Activated T-cell treated with anti-CD3 and anti-CD28 coated beads for 48 hours (primary cell): Measurements from ENCODE around the gene RAVER1.
"Not testable (repeated sequence)": the region's sequence is repeated elsewhere in the genome, so short reads cannot be mapped to it uniquely, and the experiment has no call there.

Experiments used
- DNase-seq: peaks from one replicate; pipeline ENCODE4 v3.0.0-alpha.2; 2020; ENCODE audit warnings: low read depth

RAVER1 gene

GRCh38 chr19:10344780-10345179 is 11.5 kb upstream of the RAVER1 start:
- DNase-seq, result no peak

- DNase-seq, result no peak
Measured at GRCh38 chr19:10343495-10343894, 10.2 kb upstream of the RAVER1 start.

- DNase-seq, result no peak
Measured at GRCh38 chr19:10339977-10340376, 6.6 kb upstream of the RAVER1 start.

DNA sequence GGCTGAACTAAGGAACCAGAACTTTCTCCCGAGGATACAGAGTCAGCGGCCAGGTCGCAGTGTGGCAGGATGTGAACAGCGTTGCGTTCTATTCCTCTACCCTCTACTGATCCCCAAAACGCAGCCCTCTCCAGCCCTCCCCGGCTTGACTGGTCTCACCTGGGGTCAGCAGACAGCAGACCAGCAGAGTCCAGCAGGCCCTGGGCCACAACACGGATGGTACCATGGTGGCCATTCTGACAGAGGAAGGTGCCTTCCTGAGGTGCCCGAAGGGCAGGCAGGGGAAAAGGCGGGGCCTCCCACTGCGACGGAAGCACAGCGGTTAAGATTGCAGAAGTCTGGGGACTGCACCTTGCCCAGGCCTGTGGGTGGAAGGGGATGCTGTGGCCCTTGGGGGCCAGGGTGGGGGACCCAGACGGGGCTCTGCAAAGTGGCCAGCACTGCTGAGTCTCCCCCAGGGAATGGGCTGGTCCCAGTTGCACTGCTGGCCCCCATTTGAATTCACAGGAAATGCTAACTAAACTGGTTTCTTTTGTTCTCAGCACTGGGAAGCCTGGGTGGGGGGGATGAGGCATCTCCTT is 6.1 kb upstream of the RAVER1 start, which contains the start of gene ICAM3:
Gene ICAM3 (minus strand): TSS at position 245 of the 581 bp plus-strand sequence. CDS start 10 bp downstream, at position 235.
- peak; percentile 68 for DNase-seq

DNA sequence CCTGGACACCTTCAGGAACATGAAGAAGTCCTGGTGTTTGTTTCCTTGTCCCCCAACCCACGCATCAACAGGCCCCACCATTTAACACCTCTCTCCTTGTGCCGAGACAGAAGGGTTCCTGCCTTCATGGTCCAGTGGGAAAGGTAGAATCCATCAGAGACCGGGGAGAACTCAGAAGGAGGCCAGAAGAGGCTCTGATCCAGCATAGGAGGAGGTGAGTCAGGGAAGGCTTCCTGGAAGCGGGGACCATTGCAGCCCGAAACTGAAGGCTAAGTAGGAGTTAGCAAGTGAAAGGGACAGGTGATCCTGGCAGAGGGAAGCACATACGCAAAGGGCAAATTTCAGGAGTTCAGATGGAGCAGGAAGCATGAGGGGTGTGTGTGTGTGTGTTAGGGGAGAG is 5.6 kb upstream of the RAVER1 start:
- DNase-seq, result no peak

- DNase-seq, result not testable (repeated sequence)
Measured at GRCh38 chr19:10336725-10337124, 3.4 kb upstream of the RAVER1 start.

GRCh38 chr19:10335352-10335985 is 2.1 kb upstream of the RAVER1 start:
- no peak for DNase-seq

- peak; percentile 67 for DNase-seq
Measured at GRCh38 chr19:10334588-10335351, 1.4 kb upstream of the RAVER1 start.

GRCh38 chr19:10333758-10334587 is 644 bp upstream of the RAVER1 start:
- DNase-seq, result no peak

- no peak for DNase-seq
Measured at GRCh38 chr19:10332158-10332964, 968 bp downstream of the RAVER1 start.

DNA sequence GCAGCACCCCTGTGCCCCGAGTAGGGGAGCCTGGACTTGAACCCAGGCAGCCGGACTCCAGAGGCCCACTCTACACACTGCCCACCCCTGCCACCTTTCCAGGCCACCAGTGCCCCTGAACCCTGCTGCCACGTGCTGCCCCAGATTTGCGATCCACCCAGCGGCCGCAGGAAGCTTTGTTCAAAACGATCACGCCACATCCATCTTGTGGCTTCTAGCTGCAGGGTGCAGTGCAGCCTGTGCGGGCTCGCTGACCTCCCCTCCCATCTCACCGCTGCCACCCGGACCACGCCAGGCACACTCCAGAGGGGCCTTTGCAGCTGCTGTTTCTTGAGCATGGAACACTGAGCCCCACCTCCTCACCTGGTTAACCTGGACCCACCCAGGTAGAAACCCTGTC is 3.8 kb downstream of the RAVER1 start:
- no peak for DNase-seq

GRCh38 chr19:10328558-10329429 is 4.5 kb downstream of the RAVER1 start:
- DNase-seq, result no peak

DNA sequence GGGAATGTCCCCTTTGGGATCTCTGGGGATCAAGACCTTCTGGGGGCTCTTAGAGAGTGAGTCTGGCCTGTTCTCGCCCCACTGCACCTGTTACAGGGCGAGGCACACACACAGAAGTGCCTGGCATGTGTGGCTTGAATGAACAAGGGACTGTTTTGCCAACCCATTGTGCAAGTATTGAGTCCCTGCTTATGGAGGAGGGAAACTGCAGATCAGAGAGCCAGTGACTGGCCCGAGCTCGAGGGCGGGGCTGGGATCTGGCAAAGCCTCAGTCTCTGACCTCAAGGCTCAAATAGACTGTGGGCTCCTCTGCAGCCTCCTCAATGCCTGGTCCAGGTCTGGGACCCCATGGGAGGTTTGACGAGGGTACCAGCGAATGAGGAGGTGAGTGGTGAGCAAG is 5.5 kb downstream of the RAVER1 start:
- DNase-seq, result no peak

DNA sequence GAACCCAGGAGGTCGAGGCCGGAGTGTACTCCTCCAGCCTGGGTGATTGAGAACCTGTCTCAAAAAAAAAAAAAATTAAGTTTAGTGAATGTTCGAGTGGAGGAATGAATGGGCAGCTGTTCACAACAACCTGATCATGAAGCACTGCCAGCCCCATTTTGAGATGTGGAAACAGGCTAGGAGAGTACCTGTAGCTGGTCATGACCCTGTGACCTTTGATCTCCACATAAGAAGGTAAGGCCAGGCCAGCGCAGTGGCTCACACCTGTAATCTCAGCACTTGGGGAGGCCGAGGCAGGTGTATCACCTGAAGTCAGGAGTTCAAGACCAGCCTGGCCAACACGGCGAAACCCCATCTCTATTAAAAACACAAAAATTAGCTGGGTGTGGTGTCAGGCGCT is 7.6 kb downstream of the RAVER1 start:
- DNase-seq, result no peak

DNA sequence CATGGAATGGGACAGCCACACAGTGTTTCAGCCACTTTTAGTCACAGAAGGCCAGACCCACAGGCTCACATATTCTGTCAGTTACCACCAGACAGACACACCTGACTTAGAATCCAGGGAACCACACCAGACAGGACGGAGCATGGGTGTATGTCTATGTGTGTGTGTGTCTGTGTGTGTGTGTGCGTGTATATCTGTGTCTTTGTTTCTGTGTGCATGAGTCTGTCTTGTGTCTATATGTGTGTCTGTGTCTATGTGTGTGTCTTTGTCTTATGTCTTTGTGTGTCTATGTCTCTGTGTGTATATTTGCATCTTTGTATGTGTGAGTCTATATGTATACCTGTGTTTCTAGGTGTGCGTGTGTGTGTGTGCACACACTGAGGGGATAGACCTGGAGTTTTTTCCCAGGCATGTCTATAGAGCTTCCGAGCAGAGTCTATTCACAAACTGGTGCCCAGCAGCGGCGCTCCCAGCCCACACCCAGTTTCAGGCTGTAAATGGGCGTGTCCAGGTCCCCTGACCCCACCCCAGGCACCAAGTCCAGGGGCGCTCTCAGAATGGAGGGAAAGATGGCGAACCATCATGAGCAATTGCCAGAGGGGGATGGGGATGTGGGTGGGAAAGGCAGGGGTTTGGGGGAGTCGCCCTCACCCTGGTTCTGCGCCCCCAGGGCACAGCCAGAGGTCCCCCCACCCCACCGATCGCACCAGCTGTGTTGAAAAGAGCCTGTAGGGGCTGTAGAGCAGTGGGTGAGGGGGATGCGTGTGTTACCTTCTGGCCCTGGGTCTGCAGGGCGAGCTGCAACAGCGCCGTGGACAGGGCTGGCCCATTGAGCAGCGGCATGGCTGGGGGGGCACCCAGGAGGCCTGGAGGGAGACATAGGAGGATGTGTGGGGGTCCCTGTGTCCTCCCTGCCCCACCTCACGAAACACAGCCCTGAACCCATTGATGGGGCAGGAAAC is 11.2 kb downstream of the RAVER1 start:
- no peak for DNase-seq

DNA sequence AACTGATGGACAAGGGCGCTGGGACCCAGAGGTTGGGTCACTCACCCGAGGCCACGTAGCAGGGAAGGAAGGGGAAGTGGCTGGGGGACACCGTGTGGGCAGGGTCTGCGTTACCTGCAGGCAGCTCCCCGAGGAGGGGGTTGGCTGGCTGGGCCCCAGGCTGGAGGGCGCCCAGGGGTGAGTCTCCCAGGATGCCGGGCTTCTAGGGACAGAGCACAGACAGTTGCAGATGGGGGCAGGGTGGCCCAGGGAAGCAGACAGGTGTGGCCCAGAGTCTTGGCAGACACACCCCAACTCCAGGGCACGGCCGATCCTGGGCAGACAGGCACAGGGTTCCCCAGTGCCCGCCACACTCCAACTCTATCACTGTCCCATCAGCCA is 11.9 kb downstream of the RAVER1 start:
- no peak for DNase-seq

GRCh38 chr19:10320602-10321416 is 12.5 kb downstream of the RAVER1 start:
- no peak for DNase-seq
